K562 (cell line): Measurements from ENCODE around the gene AQR. TPM values are rescaled to one million over a fixed set of nuclear protein-coding genes. Genes with fewer than 3 reads are reported as not detected.

Experiments
- ATAC-seq: fragments of 200-7000 bp; cut with Tn5 transposase; 3 replicates; pipeline ENCODE4 v1.9.1; 2020; ENCODE audit warnings: moderate library complexity
- BruUV-seq: library from RNA; stranded (reverse); fragments of 400-500 nt; replicated peaks from 2 replicates; lab custom pipeline; 2021; lab: Mats Ljungman, UMichigan
- CTCF ChIA-PET: fragments of 300-600 bp; formaldehyde crosslinking; extraction: SDS; loops from one replicate; lab custom pipeline; 2021; ENCODE audit warnings: low intra/inter-chr PET ratio; lab: Yijun Ruan, JAX
- POLR2A ChIA-PET: fragments of 300-600, 350-650 bp; sonication (Branson Sonifier 250); formaldehyde crosslinking; extraction: SDS; loops from one replicate; lab custom pipeline; 2021; ENCODE audit warnings: antibody characterized with exemption, inconsistent platforms; lab: Yijun Ruan, JAX
- DNase-seq, 4 experiments: peaks; one replicate each; pipeline versions ENCODE4 v3.0.0 to v3.0.0-alpha.2; 2011 to 2018; ENCODE audit warnings: low spot score in 3 of 4, mixed read lengths in 3 of 4; ENCODE audit errors: extremely low read depth in 1 of 4
- FAIRE-seq: peaks from 2 replicates; lab custom pipeline; 2011; peaks lifted over from hg19 to GRCh38; lab: Jason Lieb, UNC
- H2AFZ ChIP-seq: 2 replicates; pipeline ENCODE4 v1.6.0; 2011; ENCODE audit warnings: low read depth, low read length, control low read depth, inconsistent platforms
- H3K27ac ChIP-seq: fragments of 200-600 bp; 3 replicates; pipeline ENCODE4 v1.8.0; 2011; ENCODE audit warnings: low read depth, mild to moderate bottlenecking, control low read depth, inconsistent platforms, low read length, moderate library complexity, mixed read lengths; ENCODE audit errors: extremely low read depth
- H3K27me3 ChIP-seq, 2 experiments: fragments of 300-600 bp in 1 of 2; 2 replicates in 1 of 2; 3 replicates in 1 of 2; pipeline versions ENCODE4 v1.6.0 to v1.8.0; 2011; ENCODE audit warnings: inconsistent platforms in 2 of 2, low read length in 2 of 2, mild to moderate bottlenecking in 1 of 2, mixed read lengths in 1 of 2, moderate library complexity in 1 of 2; ENCODE audit not compliant: control insufficient read depth in 2 of 2, insufficient read depth in 2 of 2
- H3K36me3 ChIP-seq: fragments of 300-600 bp; 3 replicates; pipeline ENCODE4 v1.8.0; 2011; ENCODE audit warnings: mild to moderate bottlenecking, low read length, inconsistent platforms; ENCODE audit not compliant: control insufficient read depth, insufficient read depth
- H3K4me1 ChIP-seq, 2 experiments: fragments of 200-600 bp in 1 of 2; replicated peaks in 1 of 2; 2 replicates in 1 of 2; 3 replicates in 1 of 2; pipeline versions ENCODE4 v1.5.1 to v1.8.0; 2011; ENCODE audit warnings: inconsistent platforms in 2 of 2, low read length in 2 of 2, mild to moderate bottlenecking in 1 of 2, mixed read lengths in 1 of 2, moderate library complexity in 1 of 2; ENCODE audit not compliant: control insufficient read depth in 2 of 2, insufficient read depth in 2 of 2
- H3K4me2 ChIP-seq: 2 replicates; pipeline ENCODE4 v1.6.1; 2011; ENCODE audit warnings: low read length, control low read depth, inconsistent platforms, mixed read lengths; ENCODE audit not compliant: insufficient read depth
- H3K4me3 ChIP-seq: fragments of 200-600 bp; sonication (generic), shearing (Covaris generic); 2 replicates; pipeline ENCODE4 v1.5.1; 2016; ENCODE audit warnings: control low read depth, inconsistent platforms
- H3K79me2 ChIP-seq: fragments of 200-600 bp; 3 replicates; pipeline ENCODE4 v1.8.0; 2011; ENCODE audit warnings: low read length, inconsistent platforms; ENCODE audit not compliant: control insufficient read depth, insufficient read depth
- H3K9ac ChIP-seq, 2 experiments: 2 replicates each; pipeline versions ENCODE4 v1.6.0 to v1.6.1; 2011; ENCODE audit warnings: low read depth in 2 of 2, low read length in 2 of 2, control low read depth in 1 of 2, inconsistent platforms in 1 of 2, mild to moderate bottlenecking in 1 of 2, mixed read lengths in 1 of 2; ENCODE audit not compliant: insufficient read depth in 1 of 2
- H3K9me1 ChIP-seq: one replicate; pipeline ENCODE4 v1.6.0; 2011; ENCODE audit warnings: inconsistent platforms, mild to moderate bottlenecking, low read length, moderate library complexity; ENCODE audit not compliant: control insufficient read depth, insufficient read depth
- H3K9me3 ChIP-seq: replicated peaks from 2 replicates; pipeline ENCODE4 v1.5.1; 2011; ENCODE audit warnings: low read depth, low read length, inconsistent platforms; ENCODE audit not compliant: control insufficient read depth, insufficient read depth
- H4K20me1 ChIP-seq: replicated peaks from 2 replicates; pipeline ENCODE4 v1.6.1; 2011; ENCODE audit warnings: low read length, inconsistent platforms, mixed read lengths; ENCODE audit not compliant: control insufficient read depth, insufficient read depth
- ADNP ChIP-seq: fragments of 200-800 bp; sonication (Bioruptor generic); IDR thresholded peaks from 2 replicates; pipeline ENCODE4 v1.6.1; 2016; ENCODE audit warnings: missing genetic modification characterization, missing compliant biosample characterization
- ATF1 ChIP-seq, 2 experiments: fragments of 450-650 bp in 1 of 2; IDR thresholded peaks; 2 replicates each; pipeline ENCODE4 v1.6.1; 2016; ENCODE audit warnings: missing compliant biosample characterization in 1 of 2, missing genetic modification characterization in 1 of 2
- GABPB2 ChIP-seq: fragments of 250-450 bp; sonication (Bioruptor Pico); conservative IDR thresholded peaks from 2 replicates; pipeline ENCODE4 v1.5.1; 2021; ENCODE audit warnings: mild to moderate bottlenecking
- HNRNPLL ChIP-seq: fragments of 200-400 bp; formaldehyde crosslinking; IDR thresholded peaks from 2 replicates; pipeline ENCODE4 v1.6.1; 2017; ENCODE audit warnings: low read length, low read depth, mild to moderate bottlenecking; ENCODE audit not compliant: poor library complexity, severe bottlenecking
- KLF16 ChIP-seq: IDR thresholded peaks from 2 replicates; pipeline ENCODE4 v1.6.1; 2016; ENCODE audit warnings: antibody characterized with exemption
- POLR2H ChIP-seq: IDR thresholded peaks from 2 replicates; pipeline ENCODE4 v1.6.1; 2016; ENCODE audit warnings: missing genetic modification characterization, low read depth, mild to moderate bottlenecking, control low read depth, missing compliant biosample characterization, moderate library complexity
- REST ChIP-seq, 2 experiments: fragments of 450-650 bp; formaldehyde crosslinking in 1 of 2; IDR thresholded peaks; 2 replicates each; pipeline versions ENCODE4 v1.4.0 to v1.6.1; 2014 to 2020; ENCODE audit warnings: mild to moderate bottlenecking in 2 of 2, borderline replicate concordance in 1 of 2, low read depth in 1 of 2
- SFPQ ChIP-seq: fragments of 200-400 bp; formaldehyde crosslinking; IDR thresholded peaks from 2 replicates; pipeline ENCODE4 v1.6.1; 2017; ENCODE audit warnings: mild to moderate bottlenecking, low read depth, low read length, moderate library complexity
- ZC3H11A ChIP-seq: IDR thresholded peaks from 2 replicates; pipeline ENCODE4 v1.6.1; 2012; ENCODE audit warnings: low read depth, low read length, improper control_type of control experiment
- ZNF133 ChIP-seq: fragments of 250-450 bp; sonication (Bioruptor Pico); IDR thresholded peaks from 2 replicates; pipeline ENCODE4 v1.4.0; 2020; ENCODE audit warnings: mild to moderate bottlenecking
- ZNF175 ChIP-seq: fragments of 200-800 bp; sonication (Bioruptor generic); IDR thresholded peaks from 2 replicates; pipeline ENCODE4 v1.6.1; 2016; ENCODE audit warnings: low read depth, mild to moderate bottlenecking, missing genetic modification characterization, missing compliant biosample characterization
- ZNF584 ChIP-seq: fragments of 200-800 bp; sonication (Bioruptor generic); IDR thresholded peaks from 2 replicates; pipeline ENCODE4 v1.6.1; 2016; ENCODE audit warnings: low read depth, mild to moderate bottlenecking, missing genetic modification characterization, missing compliant biosample characterization
- WGBS: fragments of 100-300 bp; shearing (Covaris generic); methylation state at CpG from one replicate; pipeline ENCODE4 v1.1.6; 2016; ENCODE audit warnings: low coverage, mixed read lengths; ENCODE audit not compliant: insufficient coverage; ENCODE audit errors: missing lambda C conversion rate; 5-methylcytosine and 5-hydroxymethylcytosine counted together
- in situ Hi-C: fragments of 300-500 bp; cut with MboI; formaldehyde crosslinking; loops from 4 replicates; pipeline ENCODE4 v1.15.0; 2018; ENCODE audit warnings: inconsistent platforms, mixed read lengths
- intact Hi-C: fragments of 100-400 bp; cut with micrococcal nuclease; formaldehyde crosslinking; loops from 2 replicates; pipeline ENCODE4 v1.14.2; 2022
- polyA plus RNA-seq, 8 experiments: library from polyadenylated mRNA; depleted of rRNA in 4 of 8; stranded (reverse) in 5 of 8; unstranded in 3 of 8; fragments of >200 nt; fragmentation: Nextera tagmentation in 2 of 8; fragmentation: Illumina TruSeq in 1 of 8; extraction: Ambion mirVana in 2 of 8; extraction: Trizol in 1 of 8; gene quantifications; 2 replicates each; pipeline versions ENCODE4 v1.2.1 to v1.2.3, GENCODE V29; 2011 to 2014; ENCODE audit warnings: inconsistent platforms in 1 of 8, missing spikeins in 1 of 8
- total RNA-seq, 7 experiments: library from RNA; depleted of rRNA in 6 of 7; stranded (reverse); fragments of >200 nt in 6 of 7; fragmentation: Illumina TruSeq in 2 of 7; extraction: Trizol in 2 of 7; gene quantifications; 2 replicates each; pipeline versions ENCODE4 v1.2.1 to v1.2.3, GENCODE V29; 2011 to 2021; ENCODE audit warnings: low replicate concordance in 1 of 7

AQR gene
- total and polyA plus RNA-seq, 9 of the 15 experiments (the other 6 are each of a cell fraction or from before 2014, with no cell fraction given): 22.0 to 62.9 (median 39.3) TPM

- FAIRE-seq (no peak), DNase-seq (peak in 1 of 4 experiments; percentile 7), ATAC-seq (no peak; the same call in 2 of the 3 replicates)
- 50% methylated on average over 4 of the region's 4 CpGs for WGBS
- in situ Hi-C loops: no loop called here
- H2AFZ ChIP-seq: no peak overlapping the region
- no peaks in the 10 kb centered on the region for H3K9me1 ChIP-seq
- ChIA-PET CTCF (no interaction called here), POLR2A (interaction anchor here (0.6 kb wide), 1 partner anchor 27 kb away, joined by 3 read pairs; no protein-coding TSS in a partner anchor)
- intact Hi-C loops: no loop called here
- no peak overlapping the region for H3K4me3 ChIP-seq
- no peaks in the 10 kb centered on the region for H3K79me2 ChIP-seq
- no peak overlapping the region for H3K9ac ChIP-seq
- no TSS peak for BruUV-seq
- H3K27ac ChIP-seq: peak overlapping the region; percentile 18; the same call in 1 of the 3 replicates
- H3K27me3 ChIP-seq: no peaks in the 10 kb centered on the region
- no peaks in the 10 kb centered on the region for H3K9me3 ChIP-seq
- H4K20me1 ChIP-seq: no peaks in the 10 kb centered on the region
- H3K4me1 ChIP-seq: 0 out of 5 replicates have a peak, but pooled peaks cover 0 to 4% of the 10 kb centered on the region in 2 experiments
- peaks cover 74% of the 10 kb centered on the region for H3K36me3 ChIP-seq
- no peak overlapping the region for H3K4me2 ChIP-seq
- no peak for TF ChIP-seq GABPB2 (CRISPR knock-in tag)
- TF ChIP-seq HNRNPLL: no peak
- TF ChIP-seq ZNF133 (CRISPR knock-in tag): no peak
- TF ChIP-seq POLR2H (tag): 0 out of 2 replicates have a peak, but pooled peaks have one; percentile 13
- peak; percentile 93 for TF ChIP-seq REST (IDR thresholded peaks at IDR 0.05; ENCODE audit: borderline replicate concordance)
- TF ChIP-seq REST (CRISPR knock-in tag; IDR thresholded peaks at IDR 0.05; ENCODE audit: low read depth): no peak
- no peak for TF ChIP-seq SFPQ
- peak; percentile 28; the same call in 1 of the 2 replicates for TF ChIP-seq ZNF175
- no peak for TF ChIP-seq ZC3H11A
- TF ChIP-seq ZNF584: 0 out of 2 replicates have a peak, but pooled peaks have one; percentile 65
- TF ChIP-seq ADNP: no peak
- no peak for TF ChIP-seq ATF1 (CRISPR knock-in tag; IDR thresholded peaks at IDR 0.05)
- TF ChIP-seq ATF1 (tag; IDR thresholded peaks at IDR 0.05): peak; percentile 48
- peak; percentile 69; the same call in 1 of the 2 replicates for TF ChIP-seq KLF16
These were observed 90.4 kb downstream of the AQR start for GRCh38 chr15:34879107-34879506.
